Liver (tissue), 10 donors: ENCODE data around the gene IQGAP2. TPM values are rescaled to one million over a fixed set of nuclear protein-coding genes. Genes with fewer than 3 reads are reported as not detected.

ENCODE experiments used
- DNase-seq: peaks from one replicate; pipeline ENCODE4 v3.0.0-alpha.2; 2017; ENCODE audit warnings: low spot score
- H3K27ac ChIP-seq, 2 donors: one replicate each; pipeline ENCODE4 v1.7.0; 2013; ENCODE audit warnings: inconsistent platforms in 2 of 2, low read length in 2 of 2, control low read depth in 1 of 2, low read depth in 1 of 2, mild to moderate bottlenecking in 1 of 2
- H3K27me3 ChIP-seq, 4 donors: one replicate each; pipeline versions ENCODE4 v1.6.1 to v1.7.0; 2013; ENCODE audit warnings: low read length in 3 of 4, inconsistent platforms in 1 of 4, mild to moderate bottlenecking in 1 of 4, moderate library complexity in 1 of 4; ENCODE audit not compliant: control insufficient read depth in 4 of 4, insufficient read depth in 4 of 4
- H3K36me3 ChIP-seq, 4 donors: one replicate each; pipeline versions ENCODE4 v1.6.1 to v1.7.0; 2013; ENCODE audit warnings: low read length in 3 of 4, mild to moderate bottlenecking in 3 of 4, low read depth in 1 of 4, moderate library complexity in 1 of 4; ENCODE audit not compliant: control insufficient read depth in 4 of 4, insufficient read depth in 3 of 4
- H3K4me1 ChIP-seq, 4 donors: one replicate each; pipeline versions ENCODE4 v1.6.1 to v1.7.0; 2013; ENCODE audit warnings: low read length in 3 of 4, mild to moderate bottlenecking in 3 of 4, moderate library complexity in 1 of 4; ENCODE audit not compliant: control insufficient read depth in 4 of 4, insufficient read depth in 4 of 4
- H3K4me3 ChIP-seq, 3 donors: one replicate each; pipeline versions ENCODE4 v1.6.1 to v1.7.0; 2013; ENCODE audit warnings: low read length in 3 of 3, control low read depth in 1 of 3, low read depth in 1 of 3, mild to moderate bottlenecking in 1 of 3
- H3K9ac ChIP-seq, 2 donors: one replicate each; pipeline ENCODE4 v1.7.0; 2013; ENCODE audit warnings: low read length in 2 of 2, mild to moderate bottlenecking in 2 of 2, moderate library complexity in 2 of 2, control low read depth in 1 of 2, low read depth in 1 of 2
- H3K9me3 ChIP-seq, 4 donors: one replicate each; pipeline versions ENCODE4 v1.6.1 to v1.7.0; 2013; ENCODE audit warnings: low read length in 3 of 4; ENCODE audit not compliant: control insufficient read depth in 4 of 4
- EGR1 ChIP-seq, 2 donors: IDR thresholded peaks; 2 replicates each; pipeline ENCODE4 v1.6.1; 2016 to 2018; ENCODE audit warnings: antibody characterized with exemption in 2 of 2, low read depth in 2 of 2
- FOXA1 ChIP-seq: IDR thresholded peaks from 2 replicates; pipeline ENCODE4 v1.6.1; 2016; ENCODE audit warnings: antibody characterized with exemption
- FOXA2 ChIP-seq: IDR thresholded peaks from 2 replicates; pipeline ENCODE4 v1.6.1; 2016; ENCODE audit warnings: antibody characterized with exemption
- HNF4G ChIP-seq: IDR thresholded peaks from 2 replicates; pipeline ENCODE4 v1.6.1; 2016; ENCODE audit warnings: antibody characterized with exemption
- JUND ChIP-seq, 2 donors: IDR thresholded peaks; 2 replicates each; pipeline ENCODE4 v1.6.1; 2016; ENCODE audit warnings: antibody characterized with exemption in 2 of 2
- RXRA ChIP-seq, 2 donors: IDR thresholded peaks; 2 replicates each; pipeline ENCODE4 v1.6.1; 2017 to 2018; ENCODE audit warnings: antibody characterized with exemption in 2 of 2, mild to moderate bottlenecking in 1 of 2
- YY1 ChIP-seq: IDR thresholded peaks from 2 replicates; pipeline ENCODE4 v1.6.1; 2016; ENCODE audit warnings: antibody characterized with exemption, mild to moderate bottlenecking
- WGBS: extraction: QIAGEN DNeasy Blood & Tissue Kit; methylation state at CpG from one replicate; pipeline ENCODE4 v1.1.7; 2013; 5-methylcytosine and 5-hydroxymethylcytosine counted together
- polyA plus RNA-seq, 2 donors: library from polyadenylated mRNA; stranded (reverse) in 1 of 2; unstranded in 1 of 2; fragments of 200-250 nt in 1 of 2; fragments of >200 nt in 1 of 2; fragmentation: Nextera tagmentation in 1 of 2; extraction: Ambion mirVana in 1 of 2; gene quantifications; one replicate each; pipeline versions ENCODE4 v1.2.1 to v1.2.3, GENCODE V29; 2013 to 2015
- small RNA-seq: library from RNA; depleted of rRNA; stranded (forward); fragments of <200 nt; gene quantifications from one replicate; pipeline ENCODE3, GENCODE V24; 2014
- total RNA-seq, 2 donors: library from RNA; depleted of rRNA; stranded (reverse); fragments of >200 nt; gene quantifications; one replicate each; pipeline ENCODE4 v1.2.3, GENCODE V29; 2014
- TF ChIP-seq, protein P1 (sequence below): IDR thresholded peaks from 2 replicates; pipeline ENCODE4 v1.6.1; 2016; ENCODE audit warnings: antibody characterized with exemption
- TF ChIP-seq, protein P2 (sequence below): fragments of 150-350 bp; IDR thresholded peaks from 2 replicates; pipeline ENCODE4 v1.5.1; 2017; ENCODE audit warnings: improper control_type of control experiment, low read depth, low read length; ENCODE audit not compliant: missing input control
- TF ChIP-seq, protein P3 (sequence below): IDR thresholded peaks from 2 replicates; pipeline ENCODE4 v1.6.1; 2016; ENCODE audit warnings: antibody characterized with exemption
- donor health status: healthy.
- donor health status: healthy.
- donor health status: healthy.
- donor health status: healthy.
- donor health status: healthy.

The IQGAP2 gene
- total and polyA plus RNA-seq, 4 donors: 41.5 to 205 (median 102) TPM

DNA sequence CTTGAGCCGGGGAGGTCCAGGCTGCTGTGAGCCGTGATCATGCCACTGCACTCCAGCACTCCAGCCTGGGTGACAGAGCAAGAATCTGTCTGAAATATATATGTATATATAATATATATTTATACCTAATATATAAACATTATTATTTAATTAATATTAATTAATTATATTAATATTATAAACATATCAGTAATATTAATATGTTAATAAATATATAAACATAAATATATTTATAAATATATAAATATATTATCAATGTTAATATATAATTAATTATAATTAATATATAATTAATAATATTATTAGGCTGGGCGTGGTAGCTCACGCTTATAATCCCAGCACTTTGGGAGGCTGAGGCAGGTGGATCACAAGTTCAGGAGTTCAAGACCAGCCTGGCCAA lies 354.0 kb downstream of the IQGAP2 start:
- H3K27ac ChIP-seq: no peak overlapping the region
- no peak overlapping the region for H3K9ac ChIP-seq
- H3K9me3 ChIP-seq: no peaks in the 10 kb centered on the region
- H3K27me3 ChIP-seq: no peaks in the 10 kb centered on the region
- TF ChIP-seq, protein P1, sequence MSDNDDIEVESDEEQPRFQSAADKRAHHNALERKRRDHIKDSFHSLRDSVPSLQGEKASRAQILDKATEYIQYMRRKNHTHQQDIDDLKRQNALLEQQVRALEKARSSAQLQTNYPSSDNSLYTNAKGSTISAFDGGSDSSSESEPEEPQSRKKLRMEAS: no peak
- no peak for TF ChIP-seq FOXA1
- no peak for TF ChIP-seq YY1
- no peak for TF ChIP-seq JUND (IDR thresholded peaks at IDR 0.05)
- no peak for TF ChIP-seq EGR1 (IDR thresholded peaks at IDR 0.05; ENCODE audit: low read depth in 2 of 2)
- no peak for TF ChIP-seq RXRA (IDR thresholded peaks at IDR 0.05)
- TF ChIP-seq FOXA2: no peak
- TF ChIP-seq, protein P2, sequence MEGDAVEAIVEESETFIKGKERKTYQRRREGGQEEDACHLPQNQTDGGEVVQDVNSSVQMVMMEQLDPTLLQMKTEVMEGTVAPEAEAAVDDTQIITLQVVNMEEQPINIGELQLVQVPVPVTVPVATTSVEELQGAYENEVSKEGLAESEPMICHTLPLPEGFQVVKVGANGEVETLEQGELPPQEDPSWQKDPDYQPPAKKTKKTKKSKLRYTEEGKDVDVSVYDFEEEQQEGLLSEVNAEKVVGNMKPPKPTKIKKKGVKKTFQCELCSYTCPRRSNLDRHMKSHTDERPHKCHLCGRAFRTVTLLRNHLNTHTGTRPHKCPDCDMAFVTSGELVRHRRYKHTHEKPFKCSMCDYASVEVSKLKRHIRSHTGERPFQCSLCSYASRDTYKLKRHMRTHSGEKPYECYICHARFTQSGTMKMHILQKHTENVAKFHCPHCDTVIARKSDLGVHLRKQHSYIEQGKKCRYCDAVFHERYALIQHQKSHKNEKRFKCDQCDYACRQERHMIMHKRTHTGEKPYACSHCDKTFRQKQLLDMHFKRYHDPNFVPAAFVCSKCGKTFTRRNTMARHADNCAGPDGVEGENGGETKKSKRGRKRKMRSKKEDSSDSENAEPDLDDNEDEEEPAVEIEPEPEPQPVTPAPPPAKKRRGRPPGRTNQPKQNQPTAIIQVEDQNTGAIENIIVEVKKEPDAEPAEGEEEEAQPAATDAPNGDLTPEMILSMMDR: no peak
- no peak for TF ChIP-seq HNF4G
- TF ChIP-seq, protein P3, sequence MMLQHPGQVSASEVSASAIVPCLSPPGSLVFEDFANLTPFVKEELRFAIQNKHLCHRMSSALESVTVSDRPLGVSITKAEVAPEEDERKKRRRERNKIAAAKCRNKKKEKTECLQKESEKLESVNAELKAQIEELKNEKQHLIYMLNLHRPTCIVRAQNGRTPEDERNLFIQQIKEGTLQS: no peak
- no peaks in the 10 kb centered on the region for H3K4me1 ChIP-seq
- no peaks in the 10 kb centered on the region for H3K36me3 ChIP-seq
- DNase-seq: no peak
- no peak overlapping the region for H3K4me3 ChIP-seq
- WGBS: 91% methylated on average over 4 of the region's 4 CpGs

Small RNA genes within 50 kb of the gene (small RNA-seq; reads per million reads assigned to genes)
- gene RF02154: not detected
- not detected for gene RF02155

Other genes starting within 250 kb of the IQGAP2 start
- gene F2RL2, start 220.1 kb downstream of the IQGAP2 start, total RNA-seq: 1 to 10 TPM in 1 of 2 donors, under 1 TPM in 1; 0.08 to 1.0 TPM
- 1 to 10 TPM in 1 of 2 donors, under 1 TPM in 1; 0.54 to 1.3 TPM for gene F2RL2, start 220.1 kb downstream of the IQGAP2 start, polyA plus RNA-seq